ENCODE results near the gene GRID2IP.

Gene GRID2IP

GRCh38 chr7:6526997-6527378 lies 24.3 kb downstream of the GRID2IP start:
- no peaks in the 10 kb centered on the region for H3K36me3 ChIP-seq (ENCODE audit: insufficient read depth, low read length)

GRCh38 chr7:6520163-6520981 lies 30.9 kb downstream of the GRID2IP start:
- H3K9me3 ChIP-seq (ENCODE audit: low read length) = no peaks in the 10 kb centered on the region
- H3K4me1 ChIP-seq (ENCODE audit: insufficient read depth, low read length) = no peaks in the 10 kb centered on the region
- H2AFZ ChIP-seq (ENCODE audit: low read depth, low read length) = no peak overlapping the region
- H3K4me3 ChIP-seq (ENCODE audit: low read length) = no peak overlapping the region
- H3K27me3 ChIP-seq (ENCODE audit: insufficient read depth, low read length) = peaks cover 6% of the 10 kb centered on the region
- H3K36me3 ChIP-seq (ENCODE audit: insufficient read depth, low read length) = no peaks in the 10 kb centered on the region

More at GRCh38 chr7:6526997-6527378, 24.3 kb downstream of the GRID2IP start:
- Histone ChIP-seq H2AFZ (ENCODE audit: low read depth, low read length) (no peak overlapping the region), H3K9me3 (ENCODE audit: low read length) (no peaks in the 10 kb centered on the region), H3K4me1 (ENCODE audit: insufficient read depth, low read length) (peaks cover 3% of the 10 kb centered on the region), H3K27me3 (ENCODE audit: insufficient read depth, low read length) (peaks cover 58% of the 10 kb centered on the region), H3K4me3 (ENCODE audit: low read length) (no peak overlapping the region)

GRCh38 chr7:6516387-6516983 lies 34.8 kb downstream of the GRID2IP start:
- Histone ChIP-seq H3K36me3 (ENCODE audit: insufficient read depth, low read length) (no peaks in the 10 kb centered on the region), H2AFZ (ENCODE audit: low read depth, low read length) (peak overlapping the region; percentile 31), H3K27me3 (ENCODE audit: insufficient read depth, low read length) (no peaks in the 10 kb centered on the region), H3K4me3 (ENCODE audit: low read length) (peak overlapping the region; percentile 12), H3K4me1 (ENCODE audit: insufficient read depth, low read length) (no peaks in the 10 kb centered on the region), H3K9me3 (ENCODE audit: low read length) (no peaks in the 10 kb centered on the region)

- no peaks in the 10 kb centered on the region for H3K4me1 ChIP-seq (ENCODE audit: insufficient read depth, low read length)
- no peak overlapping the region for H2AFZ ChIP-seq (ENCODE audit: low read depth, low read length)
- no peaks in the 10 kb centered on the region for H3K36me3 ChIP-seq (ENCODE audit: insufficient read depth, low read length)
- no peaks in the 10 kb centered on the region for H3K27me3 ChIP-seq (ENCODE audit: insufficient read depth, low read length)
- H3K9me3 ChIP-seq (ENCODE audit: low read length) = no peaks in the 10 kb centered on the region
- no peak overlapping the region for H3K4me3 ChIP-seq (ENCODE audit: low read length)
These were observed 37.7 kb downstream of the GRID2IP start for GRCh38 chr7:6513541-6513940.

- no peaks in the 10 kb centered on the region for H3K27me3 ChIP-seq (ENCODE audit: insufficient read depth, low read length)
- no peaks in the 10 kb centered on the region for H3K4me1 ChIP-seq (ENCODE audit: insufficient read depth, low read length)
- no peak overlapping the region for H3K4me3 ChIP-seq (ENCODE audit: low read length)
- no peak overlapping the region for H2AFZ ChIP-seq (ENCODE audit: low read depth, low read length)
- H3K9me3 ChIP-seq (ENCODE audit: low read length) = no peaks in the 10 kb centered on the region
- H3K36me3 ChIP-seq (ENCODE audit: insufficient read depth, low read length) = no peaks in the 10 kb centered on the region
These were observed 38.4 kb downstream of the GRID2IP start for GRCh38 chr7:6512892-6513291.

GRCh38 chr7:6510476-6511133 lies 40.7 kb downstream of the GRID2IP start:
- Histone ChIP-seq H3K4me1 (ENCODE audit: insufficient read depth, low read length) (no peaks in the 10 kb centered on the region), H2AFZ (ENCODE audit: low read depth, low read length) (no peak overlapping the region), H3K4me3 (ENCODE audit: low read length) (no peak overlapping the region), H3K36me3 (ENCODE audit: insufficient read depth, low read length) (no peaks in the 10 kb centered on the region), H3K27me3 (ENCODE audit: insufficient read depth, low read length) (peaks cover 7% of the 10 kb centered on the region), H3K9me3 (ENCODE audit: low read length) (no peaks in the 10 kb centered on the region)

- peaks cover 17% of the 10 kb centered on the region for H3K27me3 ChIP-seq (ENCODE audit: insufficient read depth, low read length)
- peaks cover 3% of the 10 kb centered on the region for H3K4me1 ChIP-seq (ENCODE audit: insufficient read depth, low read length)
These were observed 42.3 kb downstream of the GRID2IP start for GRCh38 chr7:6508950-6509349.

GRCh38 chr7:6508539-6508938 lies 42.7 kb downstream of the GRID2IP start:
- Histone ChIP-seq H3K36me3 (ENCODE audit: insufficient read depth, low read length) (no peaks in the 10 kb centered on the region), H3K4me1 (ENCODE audit: insufficient read depth, low read length) (peaks cover 3% of the 10 kb centered on the region), H3K27me3 (ENCODE audit: insufficient read depth, low read length) (peaks cover 17% of the 10 kb centered on the region), H2AFZ (ENCODE audit: low read depth, low read length) (no peak overlapping the region), H3K4me3 (ENCODE audit: low read length) (no peak overlapping the region), H3K9me3 (ENCODE audit: low read length) (no peaks in the 10 kb centered on the region)

More at GRCh38 chr7:6508950-6509349, 42.3 kb downstream of the GRID2IP start:
- Histone ChIP-seq H3K9me3 (ENCODE audit: low read length) (no peaks in the 10 kb centered on the region), H3K36me3 (ENCODE audit: insufficient read depth, low read length) (no peaks in the 10 kb centered on the region), H2AFZ (ENCODE audit: low read depth, low read length) (no peak overlapping the region), H3K4me3 (ENCODE audit: low read length) (no peak overlapping the region)

GRCh38 chr7:6507906-6508305 lies 43.4 kb downstream of the GRID2IP start:
- peaks cover 3% of the 10 kb centered on the region for H3K4me1 ChIP-seq (ENCODE audit: insufficient read depth, low read length)
- H3K36me3 ChIP-seq (ENCODE audit: insufficient read depth, low read length) = no peaks in the 10 kb centered on the region
- peaks cover 21% of the 10 kb centered on the region for H3K27me3 ChIP-seq (ENCODE audit: insufficient read depth, low read length)

GRCh38 chr7:6505685-6506559 lies 45.3 kb downstream of the GRID2IP start:
- H3K27me3 ChIP-seq (ENCODE audit: insufficient read depth, low read length) = peaks cover 32% of the 10 kb centered on the region
- H3K9me3 ChIP-seq (ENCODE audit: low read length) = no peaks in the 10 kb centered on the region

More at GRCh38 chr7:6507906-6508305, 43.4 kb downstream of the GRID2IP start:
- Histone ChIP-seq H3K4me3 (ENCODE audit: low read length) (no peak overlapping the region), H2AFZ (ENCODE audit: low read depth, low read length) (no peak overlapping the region), H3K9me3 (ENCODE audit: low read length) (no peaks in the 10 kb centered on the region)

GRCh38 chr7:6504996-6505395 lies 46.3 kb downstream of the GRID2IP start:
- Histone ChIP-seq H2AFZ (ENCODE audit: low read depth, low read length) (no peak overlapping the region), H3K4me1 (ENCODE audit: insufficient read depth, low read length) (peaks cover 3% of the 10 kb centered on the region), H3K4me3 (ENCODE audit: low read length) (no peak overlapping the region), H3K9me3 (ENCODE audit: low read length) (no peaks in the 10 kb centered on the region), H3K27me3 (ENCODE audit: insufficient read depth, low read length) (peaks cover 38% of the 10 kb centered on the region), H3K36me3 (ENCODE audit: insufficient read depth, low read length) (no peaks in the 10 kb centered on the region)

More at GRCh38 chr7:6505685-6506559, 45.3 kb downstream of the GRID2IP start:
- Histone ChIP-seq H2AFZ (ENCODE audit: low read depth, low read length) (no peak overlapping the region), H3K4me1 (ENCODE audit: insufficient read depth, low read length) (peaks cover 3% of the 10 kb centered on the region), H3K36me3 (ENCODE audit: insufficient read depth, low read length) (no peaks in the 10 kb centered on the region), H3K4me3 (ENCODE audit: low read length) (no peak overlapping the region)

GRCh38 chr7:6502886-6503285 lies 48.4 kb downstream of the GRID2IP start:
- Histone ChIP-seq H3K4me1 (ENCODE audit: insufficient read depth, low read length) (peaks cover 3% of the 10 kb centered on the region), H3K4me3 (ENCODE audit: low read length) (no peak overlapping the region), H2AFZ (ENCODE audit: low read depth, low read length) (no peak overlapping the region), H3K27me3 (ENCODE audit: insufficient read depth, low read length) (peaks cover 40% of the 10 kb centered on the region), H3K9me3 (ENCODE audit: low read length) (no peaks in the 10 kb centered on the region), H3K36me3 (ENCODE audit: insufficient read depth, low read length) (no peaks in the 10 kb centered on the region)

Measured in neuron (in vitro differentiated cells).